Measurements from ENCODE around the gene CSTPP1.
A peak's percentile ranks its signal among the peaks of the same experiment; 100 is the strongest.
"Not testable (repeated sequence)": the region's sequence is repeated elsewhere in the genome, so short reads cannot be mapped to it uniquely, and the experiment has no call there.

Gene CSTPP1

GRCh38 chr11:47112941-47113340 lies 176.4 kb downstream of the CSTPP1 start:
- WGBS = 87% methylated on average over 3 of the region's 4 CpGs
- H3K27ac ChIP-seq (ENCODE audit: low read depth, low read length); H3K27me3 ChIP-seq (ENCODE audit: insufficient read depth, low read length); H3K4me3 ChIP-seq (ENCODE audit: low read length); H3K4me1 ChIP-seq (ENCODE audit: insufficient read depth, low read length); H3K9ac ChIP-seq (ENCODE audit: low read depth, low read length); H3K9me3 ChIP-seq (ENCODE audit: insufficient read depth, low read depth, low read length); H3K36me3 ChIP-seq (ENCODE audit: insufficient read depth, low read length): not testable (repeated sequence)

DNA sequence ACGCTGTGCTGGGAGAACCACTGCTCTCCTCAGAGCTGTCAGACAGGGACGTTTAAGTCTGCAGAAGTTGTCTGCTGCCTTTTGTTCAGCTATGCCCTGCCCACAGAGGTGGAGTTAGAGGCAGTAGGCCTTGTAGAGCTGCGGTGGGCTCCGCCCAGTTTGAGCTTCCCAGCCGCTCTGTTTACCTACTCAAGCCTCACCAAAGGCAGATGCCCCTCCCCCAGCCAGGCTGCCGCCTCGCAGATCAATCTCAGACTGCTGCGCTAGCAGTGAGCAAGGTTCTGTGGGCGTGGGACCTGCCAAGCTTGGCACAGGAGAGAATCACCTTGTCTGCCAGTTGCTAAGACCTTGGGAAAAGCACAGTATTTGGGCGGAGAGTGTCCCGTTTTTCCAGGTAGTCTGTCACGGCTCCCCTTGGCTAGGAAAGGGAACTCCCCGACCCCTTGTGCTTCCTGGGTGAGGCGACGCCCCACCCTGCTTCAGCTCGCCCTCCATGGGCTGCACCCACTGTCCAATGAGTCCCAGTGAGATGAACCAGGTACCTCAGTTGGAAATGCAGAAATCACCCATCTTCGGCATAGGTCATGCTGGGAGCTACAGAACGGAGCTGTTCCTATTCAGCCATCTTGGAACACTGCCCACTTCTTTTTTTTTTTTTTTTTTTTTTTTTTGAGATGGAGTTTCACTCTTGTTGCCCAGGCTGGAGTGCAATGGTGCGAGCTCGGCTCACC lies 182.6 kb downstream of the CSTPP1 start:
- 81% methylated on average over 17 of the region's 20 CpGs for WGBS
- H3K27me3 ChIP-seq (ENCODE audit: insufficient read depth, low read length) = not testable (repeated sequence)

DNA sequence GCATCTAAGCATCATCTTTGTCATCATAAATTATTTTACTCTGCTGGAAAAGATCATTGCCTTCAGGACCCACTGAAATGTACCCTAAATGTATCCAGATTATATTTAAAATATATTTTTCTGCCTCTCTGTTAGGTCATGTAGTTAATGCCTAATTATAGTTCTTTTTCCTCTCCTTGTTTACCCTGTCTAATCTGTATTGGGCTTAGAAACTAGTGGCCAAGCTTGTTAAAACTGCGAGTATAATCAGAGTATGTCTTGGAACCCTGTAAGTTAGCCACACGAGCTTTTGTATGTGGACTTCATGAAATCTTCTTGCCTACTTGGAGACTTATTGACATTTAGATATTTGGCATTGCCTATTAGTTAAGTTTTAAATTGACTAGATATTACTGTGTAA lies 184.5 kb downstream of the CSTPP1 start:
- Histone ChIP-seq H3K27ac (ENCODE audit: low read depth, low read length) (no peak overlapping the region), H3K4me3 (ENCODE audit: low read length) (no peak overlapping the region), H3K9me3 (ENCODE audit: insufficient read depth, low read depth, low read length) (no peaks in the 10 kb centered on the region), H3K36me3 (ENCODE audit: insufficient read depth, low read length) (no peaks in the 10 kb centered on the region), H3K27me3 (ENCODE audit: insufficient read depth, low read length) (no peaks in the 10 kb centered on the region), H3K4me1 (ENCODE audit: insufficient read depth, low read length) (peaks cover 2% of the 10 kb centered on the region; the same call in 1 of the 2 replicates), H3K9ac (ENCODE audit: low read depth, low read length) (no peak overlapping the region)
- WGBS = 94% methylated on average over 2 of the region's 2 CpGs

More for the DNA sequence above, 182.6 kb downstream of the CSTPP1 start:
- H3K4me3 ChIP-seq (ENCODE audit: low read length) = peak overlapping the region; percentile 29; the same call in 1 of the 2 replicates
- H3K27ac ChIP-seq (ENCODE audit: low read depth, low read length); H3K9me3 ChIP-seq (ENCODE audit: insufficient read depth, low read depth, low read length); H3K36me3 ChIP-seq (ENCODE audit: insufficient read depth, low read length); H3K4me1 ChIP-seq (ENCODE audit: insufficient read depth, low read length); H3K9ac ChIP-seq (ENCODE audit: low read depth, low read length): not testable (repeated sequence)

- no peaks in the 10 kb centered on the region for H3K9me3 ChIP-seq (ENCODE audit: insufficient read depth, low read depth, low read length)
Measured at GRCh38 chr11:47121731-47122130, 185.2 kb downstream of the CSTPP1 start.

GRCh38 chr11:47123094-47123493 lies 186.5 kb downstream of the CSTPP1 start:
- Histone ChIP-seq H3K9me3 (ENCODE audit: insufficient read depth, low read depth, low read length) (no peaks in the 10 kb centered on the region), H3K36me3 (ENCODE audit: insufficient read depth, low read length) (no peaks in the 10 kb centered on the region), H3K4me1 (ENCODE audit: insufficient read depth, low read length) (peaks cover 2% of the 10 kb centered on the region; the same call in 1 of the 2 replicates), H3K9ac (ENCODE audit: low read depth, low read length) (no peak overlapping the region), H3K27me3 (ENCODE audit: insufficient read depth, low read length) (no peaks in the 10 kb centered on the region), H3K27ac (ENCODE audit: low read depth, low read length) (no peak overlapping the region), H3K4me3 (ENCODE audit: low read length) (no peak overlapping the region)
- WGBS = 99% methylated on average over 2 of the region's 2 CpGs

More at GRCh38 chr11:47121731-47122130, 185.2 kb downstream of the CSTPP1 start:
- Histone ChIP-seq H3K27ac (ENCODE audit: low read depth, low read length) (no peak overlapping the region), H3K4me3 (ENCODE audit: low read length) (no peak overlapping the region), H3K27me3 (ENCODE audit: insufficient read depth, low read length) (no peaks in the 10 kb centered on the region), H3K4me1 (ENCODE audit: insufficient read depth, low read length) (peaks cover 2% of the 10 kb centered on the region; the same call in 1 of the 2 replicates), H3K36me3 (ENCODE audit: insufficient read depth, low read length) (no peaks in the 10 kb centered on the region), H3K9ac (ENCODE audit: low read depth, low read length) (no peak overlapping the region)
- 94% methylated on average over 2 of the region's 2 CpGs for WGBS

- H3K4me3 ChIP-seq (ENCODE audit: low read length) = no peak overlapping the region
- no peaks in the 10 kb centered on the region for H3K27me3 ChIP-seq (ENCODE audit: insufficient read depth, low read length)
- H3K4me1 ChIP-seq (ENCODE audit: insufficient read depth, low read length) = peaks cover 2% of the 10 kb centered on the region; the same call in 1 of the 2 replicates
- H3K9ac ChIP-seq (ENCODE audit: low read depth, low read length) = no peak overlapping the region
- no peaks in the 10 kb centered on the region for H3K9me3 ChIP-seq (ENCODE audit: insufficient read depth, low read depth, low read length)
- WGBS = no CpG with 5 or more reads among the region's 1 CpG
- H3K36me3 ChIP-seq (ENCODE audit: insufficient read depth, low read length) = no peaks in the 10 kb centered on the region
- H3K27ac ChIP-seq (ENCODE audit: low read depth, low read length) = no peak overlapping the region
Measured at GRCh38 chr11:47124675-47125074, 188.1 kb downstream of the CSTPP1 start.

DNA sequence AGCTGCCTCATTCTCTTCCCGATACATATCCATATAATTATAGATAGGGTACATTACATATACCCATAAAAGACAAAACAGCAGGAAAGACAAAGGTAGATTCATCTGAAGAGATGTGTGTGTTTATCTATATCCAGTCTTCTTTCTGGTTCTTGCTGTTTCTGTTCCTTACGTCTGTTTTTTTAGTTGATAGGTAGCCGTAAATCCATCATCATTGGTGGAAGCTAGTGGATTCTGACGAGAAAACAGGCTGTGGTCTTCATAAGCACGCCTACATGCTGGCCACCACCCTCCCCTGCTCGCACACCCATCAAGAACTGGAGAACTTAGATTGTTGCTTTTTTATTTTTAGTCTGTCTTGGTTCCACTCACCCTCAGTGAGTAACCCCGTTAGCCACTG lies 188.5 kb downstream of the CSTPP1 start:
- H3K36me3 ChIP-seq (ENCODE audit: insufficient read depth, low read length) = no peaks in the 10 kb centered on the region
- no peak overlapping the region for H3K27ac ChIP-seq (ENCODE audit: low read depth, low read length)
- H3K9ac ChIP-seq (ENCODE audit: low read depth, low read length) = no peak overlapping the region
- H3K27me3 ChIP-seq (ENCODE audit: insufficient read depth, low read length) = no peaks in the 10 kb centered on the region
- H3K4me3 ChIP-seq (ENCODE audit: low read length) = no peak overlapping the region
- H3K9me3 ChIP-seq (ENCODE audit: insufficient read depth, low read depth, low read length) = no peaks in the 10 kb centered on the region
- H3K4me1 ChIP-seq (ENCODE audit: insufficient read depth, low read length) = peaks cover 2% of the 10 kb centered on the region; the same call in 1 of the 2 replicates
- WGBS = 90% methylated on average over 4 of the region's 7 CpGs

GRCh38 chr11:47127213-47127612 lies 190.7 kb downstream of the CSTPP1 start:
- no peaks in the 10 kb centered on the region for H3K9me3 ChIP-seq (ENCODE audit: insufficient read depth, low read depth, low read length)
- no peaks in the 10 kb centered on the region for H3K27me3 ChIP-seq (ENCODE audit: insufficient read depth, low read length)
- WGBS = 83% methylated on average over 1 of the region's 2 CpGs
- H3K27ac ChIP-seq (ENCODE audit: low read depth, low read length) = no peak overlapping the region
- H3K36me3 ChIP-seq (ENCODE audit: insufficient read depth, low read length) = no peaks in the 10 kb centered on the region
- H3K4me3 ChIP-seq (ENCODE audit: low read length) = no peak overlapping the region
- H3K9ac ChIP-seq (ENCODE audit: low read depth, low read length) = no peak overlapping the region
- H3K4me1 ChIP-seq (ENCODE audit: insufficient read depth, low read length) = peaks cover 14% of the 10 kb centered on the region

DNA sequence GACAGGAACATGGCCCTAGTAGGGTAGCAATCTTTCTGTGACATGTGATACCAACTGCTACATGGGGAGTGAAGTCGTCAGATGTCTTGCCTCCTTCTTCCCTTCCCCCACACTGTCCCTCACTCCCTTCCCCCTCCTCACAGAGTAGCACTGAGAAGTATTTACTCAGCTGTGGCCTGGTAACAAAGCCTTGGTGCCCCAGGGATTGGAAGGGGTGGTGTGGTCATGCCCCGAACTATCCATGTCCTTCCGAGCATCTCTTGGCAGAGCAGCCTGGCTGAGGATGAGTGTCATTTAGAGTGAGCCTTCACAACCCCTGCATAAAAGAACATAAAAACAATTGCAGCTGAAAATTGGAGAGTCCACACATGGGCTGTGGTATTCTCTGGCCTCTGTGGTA lies 194.0 kb downstream of the CSTPP1 start:
- Histone ChIP-seq H3K4me1 (ENCODE audit: insufficient read depth, low read length) (peaks cover 11% of the 10 kb centered on the region), H3K27ac (ENCODE audit: low read depth, low read length) (peak overlapping the region; percentile 34; the same call in 1 of the 2 replicates), H3K4me3 (ENCODE audit: low read length) (no peak overlapping the region), H3K9ac (ENCODE audit: low read depth, low read length) (no peak overlapping the region), H3K36me3 (ENCODE audit: insufficient read depth, low read length) (no peaks in the 10 kb centered on the region), H3K9me3 (ENCODE audit: insufficient read depth, low read depth, low read length) (no peaks in the 10 kb centered on the region), H3K27me3 (ENCODE audit: insufficient read depth, low read length) (no peaks in the 10 kb centered on the region)
- 40% methylated on average over 3 of the region's 3 CpGs for WGBS

DNA sequence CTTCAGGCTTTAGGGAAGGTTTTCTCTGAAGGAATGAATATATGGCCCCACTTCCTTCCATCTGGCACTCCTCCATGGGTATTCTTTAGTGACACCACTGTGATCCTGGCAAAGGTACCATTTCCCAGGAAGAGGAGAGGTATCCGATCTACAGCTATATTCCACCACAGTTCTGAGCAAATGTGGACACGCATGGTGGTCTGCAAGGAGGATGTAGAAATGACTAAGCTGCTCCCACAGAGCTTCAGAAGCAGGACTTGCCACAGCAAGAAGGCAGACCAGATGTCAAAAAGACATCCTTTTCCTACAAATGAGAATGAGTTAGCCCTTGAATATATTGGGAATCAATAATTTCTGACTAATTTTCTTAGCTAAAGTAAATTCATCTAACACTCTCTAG lies 194.6 kb downstream of the CSTPP1 start:
- Histone ChIP-seq H3K9me3 (ENCODE audit: insufficient read depth, low read depth, low read length) (no peaks in the 10 kb centered on the region), H3K27ac (ENCODE audit: low read depth, low read length) (peak overlapping the region; percentile 34; the same call in 1 of the 2 replicates), H3K4me3 (ENCODE audit: low read length) (no peak overlapping the region), H3K9ac (ENCODE audit: low read depth, low read length) (no peak overlapping the region), H3K27me3 (ENCODE audit: insufficient read depth, low read length) (no peaks in the 10 kb centered on the region), H3K36me3 (ENCODE audit: insufficient read depth, low read length) (no peaks in the 10 kb centered on the region), H3K4me1 (ENCODE audit: insufficient read depth, low read length) (peaks cover 11% of the 10 kb centered on the region)
- 88% methylated on average over 2 of the region's 2 CpGs for WGBS

GRCh38 chr11:47132490-47132889 lies 195.9 kb downstream of the CSTPP1 start:
- Histone ChIP-seq H3K36me3 (ENCODE audit: insufficient read depth, low read length) (no peaks in the 10 kb centered on the region), H3K4me1 (ENCODE audit: insufficient read depth, low read length) (peaks cover 11% of the 10 kb centered on the region), H3K27me3 (ENCODE audit: insufficient read depth, low read length) (no peaks in the 10 kb centered on the region), H3K4me3 (ENCODE audit: low read length) (no peak overlapping the region), H3K9ac (ENCODE audit: low read depth, low read length) (no peak overlapping the region), H3K9me3 (ENCODE audit: insufficient read depth, low read depth, low read length) (no peaks in the 10 kb centered on the region), H3K27ac (ENCODE audit: low read depth, low read length) (no peak overlapping the region)

Data from HUES64 (cell line).